K562 (cell line): ENCODE data around the gene VWDE. TPM values are rescaled to one million over a fixed set of nuclear protein-coding genes. Genes with fewer than 3 reads are reported as not detected.

Experiments used
- CHD4 ChIP-seq: fragments of 200-600 bp; sonication (generic); IDR thresholded peaks from 3 replicates; pipeline ENCODE4 v1.6.1; 2012; ENCODE audit warnings: low read depth, mild to moderate bottlenecking, mixed read lengths, low read length, inconsistent platforms; ENCODE audit not compliant: insufficient read depth, insufficient replicate concordance, poor library complexity, severe bottlenecking
- DIDO1 ChIP-seq: fragments of 450-650 bp; IDR thresholded peaks from 2 replicates; pipeline ENCODE4 v1.6.1; 2016; ENCODE audit warnings: low read depth, missing biosample characterization, missing genetic modification characterization
- NCOA2 ChIP-seq, 2 experiments: fragments of 450-650 bp; IDR thresholded peaks; 2 replicates each; pipeline ENCODE4 v1.6.1; 2018; ENCODE audit warnings: mild to moderate bottlenecking in 2 of 2, moderate library complexity in 1 of 2; ENCODE audit not compliant: partially characterized antibody in 2 of 2
- NRF1 ChIP-seq, 2 experiments: fragments of 450-650 bp; IDR thresholded peaks in 1 of 2; conservative IDR thresholded peaks in 1 of 2; 2 replicates each; pipeline ENCODE4 v1.6.1; 2014; ENCODE audit warnings: mild to moderate bottlenecking in 2 of 2
- PHF21A ChIP-seq: fragments of 450-650 bp; IDR thresholded peaks from 2 replicates; pipeline ENCODE4 v1.6.1; 2017; ENCODE audit warnings: low read depth, borderline replicate concordance
- polyA plus RNA-seq, 8 experiments: library from polyadenylated mRNA; depleted of rRNA in 4 of 8; stranded (reverse) in 5 of 8; unstranded in 3 of 8; fragments of >200 nt; fragmentation: Nextera tagmentation in 2 of 8; fragmentation: Illumina TruSeq in 1 of 8; extraction: Ambion mirVana in 2 of 8; extraction: Trizol in 1 of 8; gene quantifications; 2 replicates each; pipeline versions ENCODE4 v1.2.1 to v1.2.3, GENCODE V29; 2011 to 2014; ENCODE audit warnings: inconsistent platforms in 1 of 8, missing spikeins in 1 of 8
- total RNA-seq, 7 experiments: library from RNA; depleted of rRNA in 6 of 7; stranded (reverse); fragments of >200 nt in 6 of 7; fragmentation: Illumina TruSeq in 2 of 7; extraction: Trizol in 2 of 7; gene quantifications; 2 replicates each; pipeline versions ENCODE4 v1.2.1 to v1.2.3, GENCODE V29; 2011 to 2021; ENCODE audit warnings: low replicate concordance in 1 of 7
- TF ChIP-seq, protein P1 (sequence below): fragments of 450-650 bp; IDR thresholded peaks from 2 replicates; pipeline ENCODE4 v1.6.1; 2016; ENCODE audit warnings: mild to moderate bottlenecking
- TF ChIP-seq, protein P2 (sequence below), 2 experiments: fragments of 200-800 bp in 1 of 2; sonication (Bioruptor generic) in 1 of 2; sonication (generic) in 1 of 2; formaldehyde crosslinking in 1 of 2; IDR thresholded peaks in 1 of 2; conservative IDR thresholded peaks in 1 of 2; 2 replicates each; pipeline versions ENCODE4 v1.5.0 to v1.6.1; 2016 to 2020; ENCODE audit warnings: missing compliant biosample characterization in 1 of 2, missing genetic modification characterization in 1 of 2, missing genetic modification reagents in 1 of 2
- TF ChIP-seq, protein P3 (sequence below): fragments of 150-350 bp; conservative IDR thresholded peaks from 2 replicates; pipeline ENCODE4 v1.6.1; 2014; ENCODE audit warnings: low read length
- TF ChIP-seq, protein P4 (sequence below): sonication (generic); formaldehyde crosslinking; IDR thresholded peaks from 2 replicates; pipeline ENCODE4 v1.8.0; 2023; ENCODE audit warnings: mild to moderate bottlenecking, missing genetic modification reagents
- TF ChIP-seq, protein P5 (sequence below): fragments of 450-650 bp; IDR thresholded peaks from 2 replicates; pipeline ENCODE4 v1.7.1; 2018; ENCODE audit warnings: mild to moderate bottlenecking, low read depth; ENCODE audit not compliant: partially characterized antibody
- TF ChIP-seq, protein P6 (sequence below): sonication (generic); formaldehyde crosslinking; IDR thresholded peaks from 2 replicates; pipeline ENCODE4 v1.8.0; 2022; ENCODE audit warnings: mild to moderate bottlenecking, missing genetic modification reagents

VWDE gene
- total and polyA plus RNA-seq, 9 of the 15 experiments (the other 6 are each of a cell fraction or from before 2014, with no cell fraction given): 40.6 to 162 (median 95.2) TPM

DNA sequence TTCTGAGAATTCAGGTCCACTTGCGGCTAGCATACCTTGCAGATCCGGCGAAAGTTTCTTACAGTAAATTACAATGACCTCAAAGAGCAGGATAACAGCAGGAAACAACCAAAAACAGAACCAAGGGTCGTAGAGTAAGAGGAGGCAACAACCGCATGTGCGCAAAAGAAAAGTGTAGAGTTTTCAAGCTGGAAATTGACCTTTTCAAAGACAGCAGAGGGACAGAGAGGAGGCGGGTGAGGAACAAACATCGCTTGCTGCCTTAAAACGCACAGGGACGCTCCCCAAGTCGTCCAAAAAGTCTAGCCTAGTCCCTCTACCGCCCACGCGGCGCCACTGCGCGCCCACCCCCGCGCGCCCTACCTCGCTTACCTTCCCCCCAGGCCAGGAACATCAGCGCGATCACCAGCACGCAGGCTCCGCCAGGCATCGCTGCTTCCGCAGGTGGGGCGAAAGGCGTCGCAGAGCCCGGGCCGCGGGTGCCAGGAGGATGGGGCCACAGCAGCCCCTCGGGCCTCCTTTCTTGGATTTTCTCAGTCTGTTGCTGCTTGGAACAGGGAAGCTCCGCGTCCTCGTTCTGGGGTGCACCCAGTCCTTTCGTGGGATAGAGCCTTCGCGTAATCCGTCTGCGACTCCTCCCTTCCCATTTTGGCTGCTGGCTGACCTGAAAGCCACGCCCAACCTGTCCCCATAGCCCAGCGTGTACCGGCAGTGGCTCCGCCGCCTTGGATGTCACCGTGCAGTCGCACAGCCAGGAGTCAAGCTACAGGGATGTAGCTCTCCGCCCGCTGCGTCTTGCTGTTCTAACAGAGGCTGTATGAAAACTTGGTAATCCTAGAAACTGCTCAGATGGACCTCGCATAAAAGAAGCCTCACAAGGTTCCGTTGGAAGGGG, at the start of gene VWDE (continued):
- TF ChIP-seq, protein P1, sequence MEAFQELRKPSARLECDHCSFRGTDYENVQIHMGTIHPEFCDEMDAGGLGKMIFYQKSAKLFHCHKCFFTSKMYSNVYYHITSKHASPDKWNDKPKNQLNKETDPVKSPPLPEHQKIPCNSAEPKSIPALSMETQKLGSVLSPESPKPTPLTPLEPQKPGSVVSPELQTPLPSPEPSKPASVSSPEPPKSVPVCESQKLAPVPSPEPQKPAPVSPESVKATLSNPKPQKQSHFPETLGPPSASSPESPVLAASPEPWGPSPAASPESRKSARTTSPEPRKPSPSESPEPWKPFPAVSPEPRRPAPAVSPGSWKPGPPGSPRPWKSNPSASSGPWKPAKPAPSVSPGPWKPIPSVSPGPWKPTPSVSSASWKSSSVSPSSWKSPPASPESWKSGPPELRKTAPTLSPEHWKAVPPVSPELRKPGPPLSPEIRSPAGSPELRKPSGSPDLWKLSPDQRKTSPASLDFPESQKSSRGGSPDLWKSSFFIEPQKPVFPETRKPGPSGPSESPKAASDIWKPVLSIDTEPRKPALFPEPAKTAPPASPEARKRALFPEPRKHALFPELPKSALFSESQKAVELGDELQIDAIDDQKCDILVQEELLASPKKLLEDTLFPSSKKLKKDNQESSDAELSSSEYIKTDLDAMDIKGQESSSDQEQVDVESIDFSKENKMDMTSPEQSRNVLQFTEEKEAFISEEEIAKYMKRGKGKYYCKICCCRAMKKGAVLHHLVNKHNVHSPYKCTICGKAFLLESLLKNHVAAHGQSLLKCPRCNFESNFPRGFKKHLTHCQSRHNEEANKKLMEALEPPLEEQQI: peak; percentile 48
- TF ChIP-seq, protein P2, sequence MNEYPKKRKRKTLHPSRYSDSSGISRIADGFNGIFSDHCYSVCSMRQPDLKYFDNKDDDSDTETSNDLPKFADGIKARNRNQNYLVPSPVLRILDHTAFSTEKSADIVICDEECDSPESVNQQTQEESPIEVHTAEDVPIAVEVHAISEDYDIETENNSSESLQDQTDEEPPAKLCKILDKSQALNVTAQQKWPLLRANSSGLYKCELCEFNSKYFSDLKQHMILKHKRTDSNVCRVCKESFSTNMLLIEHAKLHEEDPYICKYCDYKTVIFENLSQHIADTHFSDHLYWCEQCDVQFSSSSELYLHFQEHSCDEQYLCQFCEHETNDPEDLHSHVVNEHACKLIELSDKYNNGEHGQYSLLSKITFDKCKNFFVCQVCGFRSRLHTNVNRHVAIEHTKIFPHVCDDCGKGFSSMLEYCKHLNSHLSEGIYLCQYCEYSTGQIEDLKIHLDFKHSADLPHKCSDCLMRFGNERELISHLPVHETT (CRISPR knock-in tag; conservative IDR thresholded peaks at IDR 0.05 in 1 of 2, IDR thresholded peaks at IDR 0.05 in 1 of 2): 0 out of 4 replicates have a peak, but pooled peaks of 1 of the 2 experiments have one; percentile 32
- TF ChIP-seq NRF1 (conservative IDR thresholded peaks at IDR 0.05 in 1 of 2, IDR thresholded peaks at IDR 0.05 in 1 of 2) (peak; percentile 84 to 87), CHD4 (no peak), PHF21A (no peak), NCOA2 (IDR thresholded peaks at IDR 0.05; ENCODE audit: partially characterized antibody in 2 of 2) (no peak), DIDO1 (tag) (0 out of 2 replicates have a peak, but pooled peaks have one; percentile 38)
- TF ChIP-seq, protein P3, sequence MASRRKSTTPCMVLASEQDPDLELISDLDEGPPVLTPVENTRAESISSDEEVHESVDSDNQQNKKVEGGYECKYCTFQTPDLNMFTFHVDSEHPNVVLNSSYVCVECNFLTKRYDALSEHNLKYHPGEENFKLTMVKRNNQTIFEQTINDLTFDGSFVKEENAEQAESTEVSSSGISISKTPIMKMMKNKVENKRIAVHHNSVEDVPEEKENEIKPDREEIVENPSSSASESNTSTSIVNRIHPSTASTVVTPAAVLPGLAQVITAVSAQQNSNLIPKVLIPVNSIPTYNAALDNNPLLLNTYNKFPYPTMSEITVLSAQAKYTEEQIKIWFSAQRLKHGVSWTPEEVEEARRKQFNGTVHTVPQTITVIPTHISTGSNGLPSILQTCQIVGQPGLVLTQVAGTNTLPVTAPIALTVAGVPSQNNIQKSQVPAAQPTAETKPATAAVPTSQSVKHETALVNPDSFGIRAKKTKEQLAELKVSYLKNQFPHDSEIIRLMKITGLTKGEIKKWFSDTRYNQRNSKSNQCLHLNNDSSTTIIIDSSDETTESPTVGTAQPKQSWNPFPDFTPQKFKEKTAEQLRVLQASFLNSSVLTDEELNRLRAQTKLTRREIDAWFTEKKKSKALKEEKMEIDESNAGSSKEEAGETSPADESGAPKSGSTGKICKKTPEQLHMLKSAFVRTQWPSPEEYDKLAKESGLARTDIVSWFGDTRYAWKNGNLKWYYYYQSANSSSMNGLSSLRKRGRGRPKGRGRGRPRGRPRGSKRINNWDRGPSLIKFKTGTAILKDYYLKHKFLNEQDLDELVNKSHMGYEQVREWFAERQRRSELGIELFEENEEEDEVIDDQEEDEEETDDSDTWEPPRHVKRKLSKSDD: peak; percentile 28; the same call in 1 of the 2 replicates
- TF ChIP-seq, protein P4, sequence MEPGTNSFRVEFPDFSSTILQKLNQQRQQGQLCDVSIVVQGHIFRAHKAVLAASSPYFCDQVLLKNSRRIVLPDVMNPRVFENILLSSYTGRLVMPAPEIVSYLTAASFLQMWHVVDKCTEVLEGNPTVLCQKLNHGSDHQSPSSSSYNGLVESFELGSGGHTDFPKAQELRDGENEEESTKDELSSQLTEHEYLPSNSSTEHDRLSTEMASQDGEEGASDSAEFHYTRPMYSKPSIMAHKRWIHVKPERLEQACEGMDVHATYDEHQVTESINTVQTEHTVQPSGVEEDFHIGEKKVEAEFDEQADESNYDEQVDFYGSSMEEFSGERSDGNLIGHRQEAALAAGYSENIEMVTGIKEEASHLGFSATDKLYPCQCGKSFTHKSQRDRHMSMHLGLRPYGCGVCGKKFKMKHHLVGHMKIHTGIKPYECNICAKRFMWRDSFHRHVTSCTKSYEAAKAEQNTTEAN: no peak
- TF ChIP-seq, protein P5, sequence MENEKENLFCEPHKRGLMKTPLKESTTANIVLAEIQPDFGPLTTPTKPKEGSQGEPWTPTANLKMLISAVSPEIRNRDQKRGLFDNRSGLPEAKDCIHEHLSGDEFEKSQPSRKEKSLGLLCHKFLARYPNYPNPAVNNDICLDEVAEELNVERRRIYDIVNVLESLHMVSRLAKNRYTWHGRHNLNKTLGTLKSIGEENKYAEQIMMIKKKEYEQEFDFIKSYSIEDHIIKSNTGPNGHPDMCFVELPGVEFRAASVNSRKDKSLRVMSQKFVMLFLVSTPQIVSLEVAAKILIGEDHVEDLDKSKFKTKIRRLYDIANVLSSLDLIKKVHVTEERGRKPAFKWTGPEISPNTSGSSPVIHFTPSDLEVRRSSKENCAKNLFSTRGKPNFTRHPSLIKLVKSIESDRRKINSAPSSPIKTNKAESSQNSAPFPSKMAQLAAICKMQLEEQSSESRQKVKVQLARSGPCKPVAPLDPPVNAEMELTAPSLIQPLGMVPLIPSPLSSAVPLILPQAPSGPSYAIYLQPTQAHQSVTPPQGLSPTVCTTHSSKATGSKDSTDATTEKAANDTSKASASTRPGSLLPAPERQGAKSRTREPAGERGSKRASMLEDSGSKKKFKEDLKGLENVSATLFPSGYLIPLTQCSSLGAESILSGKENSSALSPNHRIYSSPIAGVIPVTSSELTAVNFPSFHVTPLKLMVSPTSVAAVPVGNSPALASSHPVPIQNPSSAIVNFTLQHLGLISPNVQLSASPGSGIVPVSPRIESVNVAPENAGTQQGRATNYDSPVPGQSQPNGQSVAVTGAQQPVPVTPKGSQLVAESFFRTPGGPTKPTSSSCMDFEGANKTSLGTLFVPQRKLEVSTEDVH: peak; percentile 24
- TF ChIP-seq, protein P6, sequence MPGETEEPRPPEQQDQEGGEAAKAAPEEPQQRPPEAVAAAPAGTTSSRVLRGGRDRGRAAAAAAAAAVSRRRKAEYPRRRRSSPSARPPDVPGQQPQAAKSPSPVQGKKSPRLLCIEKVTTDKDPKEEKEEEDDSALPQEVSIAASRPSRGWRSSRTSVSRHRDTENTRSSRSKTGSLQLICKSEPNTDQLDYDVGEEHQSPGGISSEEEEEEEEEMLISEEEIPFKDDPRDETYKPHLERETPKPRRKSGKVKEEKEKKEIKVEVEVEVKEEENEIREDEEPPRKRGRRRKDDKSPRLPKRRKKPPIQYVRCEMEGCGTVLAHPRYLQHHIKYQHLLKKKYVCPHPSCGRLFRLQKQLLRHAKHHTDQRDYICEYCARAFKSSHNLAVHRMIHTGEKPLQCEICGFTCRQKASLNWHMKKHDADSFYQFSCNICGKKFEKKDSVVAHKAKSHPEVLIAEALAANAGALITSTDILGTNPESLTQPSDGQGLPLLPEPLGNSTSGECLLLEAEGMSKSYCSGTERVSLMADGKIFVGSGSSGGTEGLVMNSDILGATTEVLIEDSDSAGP (CRISPR knock-in tag): 0 out of 2 replicates have a peak, but pooled peaks have one; percentile 19
